ENCODE measurements around the gene ARL8B. TPM values are rescaled to one million over a fixed set of nuclear protein-coding genes. Genes with fewer than 3 reads are reported as not detected.
A peak's percentile ranks its signal among the peaks of the same experiment; 100 is the strongest.

Gene ARL8B
- total RNA-seq, 1 experiment from 2014 or later: 54.0 TPM

- CTCF ChIA-PET: no interaction called here
Observed at GRCh38 chr3:5155241-5155640, 33.1 kb downstream of the ARL8B start.

GRCh38 chr3:5160321-5160720 is 38.2 kb downstream of the ARL8B start:
- Histone ChIP-seq H3K27ac (ENCODE audit: low read depth, low read length, poor library complexity, severe bottlenecking) (no peak overlapping the region), H3K36me3 (ENCODE audit: insufficient read depth, low read length, poor library complexity, severe bottlenecking) (no peaks in the 10 kb centered on the region), H3K4me3 (ENCODE audit: low read depth, low read length, poor library complexity, severe bottlenecking) (no peak overlapping the region), H3K27me3 (replicated peaks; ENCODE audit: insufficient read depth, low read depth, low read length, poor library complexity) (no peaks in the 10 kb centered on the region), H3K4me1 (ENCODE audit: insufficient read depth, low read length, poor library complexity, severe bottlenecking) (peaks cover 16% of the 10 kb centered on the region), H3K9me3 (ENCODE audit: low read depth, low read length, poor library complexity, severe bottlenecking) (no peaks in the 10 kb centered on the region)
- no peak for DNase-seq (ENCODE audit: low spot score)
- TF ChIP-seq CTCF (conservative IDR thresholded peaks at IDR 0.05; ENCODE audit: low read depth, low read length) (no peak), EZH2 (IDR thresholded peaks at IDR 0.05; ENCODE audit: borderline replicate concordance, low read depth, low read length, poor library complexity, severe bottlenecking) (no peak)
- CTCF ChIA-PET: no interaction called here
- POLR2A ChIA-PET (ENCODE audit: low non-redundant PET): interaction anchor here (0.7 kb wide), 1 partner anchor 22 kb away, joined by 3 read pairs; no protein-coding TSS in a partner anchor
- BruUV-seq (replicated peaks): no TSS peak
- intact Hi-C loops (cut with micrococcal nuclease; ENCODE audit: unreplicated experiment): no loop called here

More at GRCh38 chr3:5155241-5155640, 33.1 kb downstream of the ARL8B start:
- TF ChIP-seq CTCF (conservative IDR thresholded peaks at IDR 0.05; ENCODE audit: low read depth, low read length): no peak
- no peak for TF ChIP-seq EZH2 (IDR thresholded peaks at IDR 0.05; ENCODE audit: borderline replicate concordance, low read depth, low read length, poor library complexity, severe bottlenecking)
- intact Hi-C loops (cut with micrococcal nuclease; ENCODE audit: unreplicated experiment): no loop called here
- BruUV-seq (replicated peaks): no TSS peak
- Histone ChIP-seq H3K27ac (ENCODE audit: low read depth, low read length, poor library complexity, severe bottlenecking) (no peak overlapping the region), H3K27me3 (replicated peaks; ENCODE audit: insufficient read depth, low read depth, low read length, poor library complexity) (no peaks in the 10 kb centered on the region), H3K4me3 (ENCODE audit: low read depth, low read length, poor library complexity, severe bottlenecking) (no peak overlapping the region), H3K9me3 (ENCODE audit: low read depth, low read length, poor library complexity, severe bottlenecking) (no peaks in the 10 kb centered on the region), H3K4me1 (ENCODE audit: insufficient read depth, low read length, poor library complexity, severe bottlenecking) (peaks cover 6% of the 10 kb centered on the region), H3K36me3 (ENCODE audit: insufficient read depth, low read length, poor library complexity, severe bottlenecking) (no peaks in the 10 kb centered on the region)
- DNase-seq (ENCODE audit: low spot score): no peak
- POLR2A ChIA-PET (ENCODE audit: low non-redundant PET): no interaction called here

GRCh38 chr3:5160940-5161858 is 39.1 kb downstream of the ARL8B start:
- Histone ChIP-seq H3K27ac (ENCODE audit: low read depth, low read length, poor library complexity, severe bottlenecking) (no peak overlapping the region), H3K4me1 (ENCODE audit: insufficient read depth, low read length, poor library complexity, severe bottlenecking) (peaks cover 23% of the 10 kb centered on the region), H3K27me3 (replicated peaks; ENCODE audit: insufficient read depth, low read depth, low read length, poor library complexity) (no peaks in the 10 kb centered on the region), H3K9me3 (ENCODE audit: low read depth, low read length, poor library complexity, severe bottlenecking) (no peaks in the 10 kb centered on the region), H3K4me3 (ENCODE audit: low read depth, low read length, poor library complexity, severe bottlenecking) (no peak overlapping the region), H3K36me3 (ENCODE audit: insufficient read depth, low read length, poor library complexity, severe bottlenecking) (no peaks in the 10 kb centered on the region)
- intact Hi-C loops (cut with micrococcal nuclease; ENCODE audit: unreplicated experiment): no loop called here
- POLR2A ChIA-PET (ENCODE audit: low non-redundant PET): no interaction called here
- TF ChIP-seq EZH2 (IDR thresholded peaks at IDR 0.05; ENCODE audit: borderline replicate concordance, low read depth, low read length, poor library complexity, severe bottlenecking): no peak
- no peak for TF ChIP-seq CTCF (conservative IDR thresholded peaks at IDR 0.05; ENCODE audit: low read depth, low read length)
- no TSS peak for BruUV-seq (replicated peaks)
- CTCF ChIA-PET: no interaction called here
- DNase-seq (ENCODE audit: low spot score): peak; percentile 25
